OCI-LY1 (cell line): ENCODE results near the gene ADGRL2.

Source experiments
- H2AFZ ChIP-seq: fragments of 200-600 bp; sonication (generic), shearing (Covaris generic); 2 replicates; pipeline ENCODE4 v1.6.0; 2014; ENCODE audit warnings: antibody characterized with exemption, mild to moderate bottlenecking, low read length
- H3F3A ChIP-seq: fragments of 200-600 bp; sonication (generic), shearing (Covaris generic); 2 replicates; pipeline ENCODE4 v1.6.0; 2014; ENCODE audit warnings: mild to moderate bottlenecking, antibody characterized with exemption, low read length, moderate library complexity; ENCODE audit not compliant: insufficient read depth
- H3K27ac ChIP-seq: fragments of 200-600 bp; sonication (generic); 2 replicates; pipeline ENCODE4 v1.5.1; 2014; ENCODE audit warnings: low read length, mixed run types, mild to moderate bottlenecking, low read depth; ENCODE audit not compliant: poor library complexity, severe bottlenecking
- H3K27me3 ChIP-seq: fragments of 200-600 bp; sonication (generic); 2 replicates; pipeline ENCODE4 v1.6.0; 2014; ENCODE audit warnings: antibody characterized with exemption, mild to moderate bottlenecking, low read length, moderate library complexity; ENCODE audit not compliant: insufficient read depth
- H3K36me3 ChIP-seq: fragments of 200-600 bp; sonication (generic); 2 replicates; pipeline ENCODE4 v1.6.1; 2014; ENCODE audit warnings: mild to moderate bottlenecking, antibody characterized with exemption, low read length, moderate library complexity, mixed read lengths; ENCODE audit not compliant: insufficient read depth
- H3K4me1 ChIP-seq: fragments of 200-600 bp; sonication (generic); 2 replicates; pipeline ENCODE4 v1.5.1; 2014; ENCODE audit warnings: mild to moderate bottlenecking, low read length, moderate library complexity; ENCODE audit not compliant: insufficient read depth, severe bottlenecking
- H3K4me2 ChIP-seq: fragments of 200-600 bp; sonication (generic), shearing (Covaris generic); 2 replicates; pipeline ENCODE4 v1.6.1; 2014; ENCODE audit warnings: low read length
- H3K4me3 ChIP-seq: fragments of 200-600 bp; sonication (generic); 2 replicates; pipeline ENCODE4 v1.5.1; 2014; ENCODE audit warnings: low read length, low read depth, mild to moderate bottlenecking, mixed read lengths; ENCODE audit not compliant: poor library complexity, severe bottlenecking
- H3K79me2 ChIP-seq: fragments of 200-600 bp; shearing (Covaris generic); 2 replicates; pipeline ENCODE4 v1.6.1; 2016; ENCODE audit warnings: mixed run types, low read length, mixed read lengths; ENCODE audit not compliant: insufficient read depth
- H3K9ac ChIP-seq: fragments of 200-600 bp; sonication (generic), shearing (Covaris generic); 2 replicates; pipeline ENCODE4 v1.6.1; 2014; ENCODE audit warnings: mild to moderate bottlenecking, low read length, mixed read lengths
- H3K9me2 ChIP-seq: fragments of 200-600 bp; sonication (generic), shearing (Covaris generic); 2 replicates; pipeline ENCODE4 v1.6.1; 2014; ENCODE audit warnings: low read depth, mild to moderate bottlenecking, low read length, mixed read lengths
- H3K9me3 ChIP-seq: fragments of 200-600 bp; shearing (Covaris generic); 2 replicates; pipeline ENCODE4 v1.6.1; 2014; ENCODE audit warnings: low read length, mixed read lengths
- H4K20me1 ChIP-seq: fragments of 200-600 bp; sonication (generic), shearing (Covaris generic); 2 replicates; pipeline ENCODE4 v1.6.0; 2016; ENCODE audit warnings: mild to moderate bottlenecking, low read length; ENCODE audit not compliant: insufficient read depth
- EZH2 ChIP-seq: fragments of 200-600 bp; sonication (generic), shearing (Covaris generic); IDR thresholded peaks from 2 replicates; pipeline ENCODE4 v1.8.0; 2017; ENCODE audit warnings: borderline replicate concordance, mixed run types, mild to moderate bottlenecking, antibody characterized with exemption, low read length, moderate library complexity, mixed read lengths
- TF ChIP-seq, protein P1 (sequence below): fragments of 200-600 bp; sonication (generic), shearing (Covaris generic); IDR thresholded peaks from 2 replicates; pipeline ENCODE4 v1.5.1; 2017; ENCODE audit warnings: mild to moderate bottlenecking, antibody characterized with exemption, low read length, moderate library complexity, mixed read lengths

Gene ADGRL2

DNA sequence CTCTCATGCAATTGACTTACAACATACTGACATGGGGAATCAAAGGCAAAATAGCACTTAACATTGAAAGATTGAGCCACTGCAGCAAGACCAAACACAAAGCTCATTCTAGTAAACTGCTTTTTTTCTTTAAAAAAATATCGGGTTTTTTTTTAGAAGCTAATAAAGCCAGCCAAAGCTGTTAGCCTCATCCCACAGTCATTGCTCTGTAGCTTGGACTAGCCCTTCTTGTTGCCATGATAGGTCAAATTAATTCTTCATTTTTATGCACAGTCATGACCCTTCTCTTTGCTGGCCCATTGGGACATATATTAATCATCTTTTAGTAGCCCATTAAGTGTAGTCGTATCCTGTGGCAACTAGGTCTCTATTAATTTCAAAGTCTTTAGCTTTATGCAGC, 231.3 kb downstream of the ADGRL2 start:
- no peaks in the 10 kb centered on the region for H3K4me1 ChIP-seq
- H3K27me3 ChIP-seq: no peaks in the 10 kb centered on the region
- H3K9me3 ChIP-seq: no peaks in the 10 kb centered on the region
- H3F3A ChIP-seq: no peaks in the 10 kb centered on the region
- TF ChIP-seq EZH2: no peak
- TF ChIP-seq, protein P1, sequence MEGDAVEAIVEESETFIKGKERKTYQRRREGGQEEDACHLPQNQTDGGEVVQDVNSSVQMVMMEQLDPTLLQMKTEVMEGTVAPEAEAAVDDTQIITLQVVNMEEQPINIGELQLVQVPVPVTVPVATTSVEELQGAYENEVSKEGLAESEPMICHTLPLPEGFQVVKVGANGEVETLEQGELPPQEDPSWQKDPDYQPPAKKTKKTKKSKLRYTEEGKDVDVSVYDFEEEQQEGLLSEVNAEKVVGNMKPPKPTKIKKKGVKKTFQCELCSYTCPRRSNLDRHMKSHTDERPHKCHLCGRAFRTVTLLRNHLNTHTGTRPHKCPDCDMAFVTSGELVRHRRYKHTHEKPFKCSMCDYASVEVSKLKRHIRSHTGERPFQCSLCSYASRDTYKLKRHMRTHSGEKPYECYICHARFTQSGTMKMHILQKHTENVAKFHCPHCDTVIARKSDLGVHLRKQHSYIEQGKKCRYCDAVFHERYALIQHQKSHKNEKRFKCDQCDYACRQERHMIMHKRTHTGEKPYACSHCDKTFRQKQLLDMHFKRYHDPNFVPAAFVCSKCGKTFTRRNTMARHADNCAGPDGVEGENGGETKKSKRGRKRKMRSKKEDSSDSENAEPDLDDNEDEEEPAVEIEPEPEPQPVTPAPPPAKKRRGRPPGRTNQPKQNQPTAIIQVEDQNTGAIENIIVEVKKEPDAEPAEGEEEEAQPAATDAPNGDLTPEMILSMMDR: no peak
- no peak overlapping the region for H3K4me2 ChIP-seq
- H4K20me1 ChIP-seq: no peaks in the 10 kb centered on the region
- H3K27ac ChIP-seq: no peak overlapping the region
- no peak overlapping the region for H3K9ac ChIP-seq
- no peaks in the 10 kb centered on the region for H3K9me2 ChIP-seq
- H3K79me2 ChIP-seq: no peaks in the 10 kb centered on the region
- no peak overlapping the region for H3K4me3 ChIP-seq
- no peak overlapping the region for H2AFZ ChIP-seq
- H3K36me3 ChIP-seq: no peaks in the 10 kb centered on the region

DNA sequence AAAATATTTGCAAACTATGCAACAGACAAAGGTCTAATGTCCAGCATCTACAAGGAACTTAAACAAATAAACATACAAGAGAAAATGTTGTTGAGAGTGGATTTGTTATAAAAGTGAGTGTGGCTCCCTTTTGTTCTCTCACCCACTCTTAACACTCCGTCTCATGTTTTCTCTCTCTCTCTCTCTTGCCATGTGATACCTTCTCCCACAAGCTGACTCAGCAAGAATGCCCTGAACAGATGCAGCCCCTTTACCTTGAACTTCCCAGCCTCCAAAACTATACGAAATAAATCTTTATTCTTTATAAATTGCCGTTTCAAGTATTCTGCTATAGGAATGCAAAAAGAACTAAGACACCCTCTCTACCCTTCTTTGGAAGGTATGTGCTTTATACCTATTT, 234.1 kb downstream of the ADGRL2 start:
- H3F3A ChIP-seq: no peaks in the 10 kb centered on the region
- no peaks in the 10 kb centered on the region for H3K27me3 ChIP-seq
- no peaks in the 10 kb centered on the region for H4K20me1 ChIP-seq
- no peak overlapping the region for H3K4me3 ChIP-seq
- H3K4me1 ChIP-seq: no peaks in the 10 kb centered on the region
- H3K36me3 ChIP-seq: no peaks in the 10 kb centered on the region
- no peak overlapping the region for H3K9ac ChIP-seq
- TF ChIP-seq EZH2: no peak
- TF ChIP-seq, protein P1: no peak
- no peak overlapping the region for H2AFZ ChIP-seq
- no peaks in the 10 kb centered on the region for H3K9me3 ChIP-seq
- H3K79me2 ChIP-seq: no peaks in the 10 kb centered on the region
- H3K4me2 ChIP-seq: no peak overlapping the region
- no peaks in the 10 kb centered on the region for H3K9me2 ChIP-seq
- H3K27ac ChIP-seq: no peak overlapping the region
